GM21381 (cell line): Measurements from ENCODE around the gene GPT2.

Source experiments
- ATAC-seq: cut with Tn5 transposase; IDR thresholded peaks from one replicate; pipeline ENCODE4 v1.9.1; 2021; ENCODE audit warnings: mild to moderate bottlenecking, moderate library complexity; ENCODE audit not compliant: unreplicated experiment

Gene GPT2, protein sequence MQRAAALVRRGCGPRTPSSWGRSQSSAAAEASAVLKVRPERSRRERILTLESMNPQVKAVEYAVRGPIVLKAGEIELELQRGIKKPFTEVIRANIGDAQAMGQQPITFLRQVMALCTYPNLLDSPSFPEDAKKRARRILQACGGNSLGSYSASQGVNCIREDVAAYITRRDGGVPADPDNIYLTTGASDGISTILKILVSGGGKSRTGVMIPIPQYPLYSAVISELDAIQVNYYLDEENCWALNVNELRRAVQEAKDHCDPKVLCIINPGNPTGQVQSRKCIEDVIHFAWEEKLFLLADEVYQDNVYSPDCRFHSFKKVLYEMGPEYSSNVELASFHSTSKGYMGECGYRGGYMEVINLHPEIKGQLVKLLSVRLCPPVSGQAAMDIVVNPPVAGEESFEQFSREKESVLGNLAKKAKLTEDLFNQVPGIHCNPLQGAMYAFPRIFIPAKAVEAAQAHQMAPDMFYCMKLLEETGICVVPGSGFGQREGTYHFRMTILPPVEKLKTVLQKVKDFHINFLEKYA

DNA sequence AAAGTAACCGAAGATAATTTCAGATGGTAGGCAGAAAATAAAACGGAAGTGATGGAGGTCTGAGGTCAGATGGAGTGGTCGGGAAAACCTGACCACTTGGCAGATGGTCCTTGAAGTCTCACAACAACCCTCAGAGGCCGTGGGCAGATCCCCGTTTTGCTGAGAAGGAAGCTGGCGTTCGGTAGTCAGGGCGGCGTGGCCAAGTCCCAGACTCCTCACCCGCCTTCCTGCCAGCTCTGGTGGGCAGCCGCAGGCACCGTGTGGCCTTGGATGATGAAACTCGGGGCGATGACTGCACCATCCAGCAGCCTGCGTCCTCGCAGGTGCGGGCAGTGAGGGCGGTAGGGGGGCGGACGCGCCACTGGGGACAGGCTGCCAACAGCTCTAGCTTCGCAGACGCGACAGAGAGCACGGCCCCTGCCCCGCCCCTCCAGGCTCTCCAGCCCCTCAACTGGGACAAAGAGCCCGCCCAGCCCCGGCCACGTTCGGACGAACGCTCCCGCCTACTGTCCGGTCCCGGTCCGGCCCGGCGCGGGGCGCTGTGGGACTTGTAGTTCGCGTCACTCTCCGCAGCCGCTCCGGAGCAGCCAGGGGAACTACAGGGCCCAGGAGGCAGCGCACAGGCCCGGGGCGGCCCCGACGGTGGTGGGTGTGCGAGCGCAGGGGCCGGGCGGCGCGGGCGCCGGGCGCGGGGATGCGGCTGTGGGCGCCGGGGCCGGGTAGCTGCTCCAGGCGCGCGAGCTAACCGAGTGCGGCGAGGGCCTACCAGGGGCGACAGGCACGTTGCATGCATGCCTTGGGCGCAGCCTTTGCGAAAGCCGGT is at the start of gene GPT2:
GPT2 (plus strand) TSS at position 673 of the 823 bp plus-strand sequence. CDS start 354 bp downstream, outside the sequence.
- peak; percentile 98 for ATAC-seq

DNA sequence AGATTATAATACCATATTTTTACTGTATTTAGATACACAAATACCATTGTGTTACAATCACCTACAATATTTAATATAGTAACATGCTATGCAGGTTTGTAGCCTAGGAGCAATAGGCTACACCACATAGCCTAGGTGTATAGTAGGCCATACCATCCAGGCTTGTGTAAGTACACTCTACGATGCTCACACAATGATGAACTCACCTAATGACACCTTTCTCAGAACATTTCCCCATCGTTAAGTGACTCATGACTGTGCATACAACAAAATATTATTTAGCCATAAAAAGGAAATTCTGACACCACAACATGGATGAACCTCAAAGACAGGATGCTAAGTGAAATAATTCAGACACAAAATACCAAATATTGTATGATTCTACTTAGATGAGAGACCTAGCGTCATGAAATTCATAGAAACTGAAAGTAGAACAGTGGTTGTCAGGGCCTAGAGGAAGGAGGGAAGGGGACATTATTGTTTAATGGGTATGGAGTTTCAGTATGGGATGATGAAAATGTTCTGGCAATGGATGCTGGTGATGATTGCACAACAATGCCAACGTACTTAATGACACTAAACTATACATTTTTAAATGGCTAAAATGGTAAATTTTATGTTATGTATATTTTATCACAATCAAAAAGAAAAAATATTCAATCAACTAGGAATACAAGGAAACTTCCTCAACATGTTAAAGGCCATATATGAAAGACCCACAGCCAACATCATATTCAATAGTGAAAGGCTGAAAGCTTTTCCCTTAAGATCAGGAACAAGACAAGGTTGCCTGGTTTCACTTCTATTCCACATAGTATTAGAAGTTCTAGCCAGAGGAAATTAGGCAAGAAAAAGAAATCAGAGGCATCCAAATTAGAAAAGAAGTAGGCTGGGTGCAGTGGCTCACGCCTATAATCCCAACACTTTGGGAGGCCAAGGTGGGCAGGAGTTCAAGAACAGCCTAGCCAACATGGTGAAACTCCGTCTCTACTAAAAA is 47.3 kb upstream of the GPT2 start:
- no peak for ATAC-seq

DNA sequence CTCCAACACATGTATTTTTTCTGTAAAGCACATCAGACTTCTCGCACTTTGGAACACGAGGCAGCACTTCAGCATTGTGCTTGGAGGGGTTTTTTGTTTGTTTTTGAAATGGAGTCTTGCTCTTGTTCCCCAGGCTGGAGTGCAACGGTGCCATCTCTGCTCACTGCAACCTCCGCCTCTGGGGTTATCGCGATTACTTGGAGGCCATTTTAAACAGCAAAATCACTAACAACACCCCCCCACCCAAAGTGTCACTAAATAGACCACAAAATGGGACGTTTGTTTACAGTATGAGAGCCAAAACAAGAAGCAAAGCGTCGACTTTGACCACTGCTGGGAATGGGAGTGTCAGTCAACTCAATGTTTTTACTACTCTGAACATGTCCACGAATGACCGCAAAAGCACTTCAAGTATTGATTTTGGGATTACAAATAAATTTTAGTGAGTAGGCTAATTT is 44.1 kb upstream of the GPT2 start:
- ATAC-seq: no peak

DNA sequence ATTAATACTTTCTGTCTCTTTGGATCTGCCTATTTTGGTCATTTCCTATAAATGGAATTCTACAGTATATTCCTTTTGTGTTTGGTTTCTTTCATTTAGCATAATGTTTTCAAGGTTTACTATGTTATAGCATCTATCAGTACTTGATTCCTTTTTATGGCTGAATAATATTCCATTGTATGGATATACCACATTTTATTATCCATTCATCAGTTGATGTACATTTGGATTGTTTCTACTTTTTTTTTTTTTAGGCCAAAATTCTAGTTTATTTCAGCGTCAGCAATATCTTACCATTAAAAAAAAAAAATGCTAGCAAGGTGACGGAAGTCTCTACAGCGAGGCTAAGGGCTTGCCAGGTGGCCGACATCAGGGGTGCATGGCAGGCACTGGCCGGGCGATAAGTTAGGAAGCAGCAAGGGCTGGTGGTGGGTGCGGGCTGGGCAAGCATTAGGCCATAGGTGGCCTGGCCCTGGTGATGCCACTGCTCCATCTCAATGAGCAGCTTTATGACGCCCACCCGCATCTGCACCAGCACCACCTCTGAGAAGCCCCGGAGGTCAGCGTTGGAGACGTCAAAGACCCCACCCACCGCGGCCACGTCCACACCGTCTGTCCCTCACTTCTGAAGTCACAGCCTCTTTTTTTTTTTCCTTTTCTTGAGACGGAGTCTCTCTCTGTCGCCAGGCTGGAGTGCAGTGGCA is 41.8 kb upstream of the GPT2 start:
- ATAC-seq: no peak

DNA sequence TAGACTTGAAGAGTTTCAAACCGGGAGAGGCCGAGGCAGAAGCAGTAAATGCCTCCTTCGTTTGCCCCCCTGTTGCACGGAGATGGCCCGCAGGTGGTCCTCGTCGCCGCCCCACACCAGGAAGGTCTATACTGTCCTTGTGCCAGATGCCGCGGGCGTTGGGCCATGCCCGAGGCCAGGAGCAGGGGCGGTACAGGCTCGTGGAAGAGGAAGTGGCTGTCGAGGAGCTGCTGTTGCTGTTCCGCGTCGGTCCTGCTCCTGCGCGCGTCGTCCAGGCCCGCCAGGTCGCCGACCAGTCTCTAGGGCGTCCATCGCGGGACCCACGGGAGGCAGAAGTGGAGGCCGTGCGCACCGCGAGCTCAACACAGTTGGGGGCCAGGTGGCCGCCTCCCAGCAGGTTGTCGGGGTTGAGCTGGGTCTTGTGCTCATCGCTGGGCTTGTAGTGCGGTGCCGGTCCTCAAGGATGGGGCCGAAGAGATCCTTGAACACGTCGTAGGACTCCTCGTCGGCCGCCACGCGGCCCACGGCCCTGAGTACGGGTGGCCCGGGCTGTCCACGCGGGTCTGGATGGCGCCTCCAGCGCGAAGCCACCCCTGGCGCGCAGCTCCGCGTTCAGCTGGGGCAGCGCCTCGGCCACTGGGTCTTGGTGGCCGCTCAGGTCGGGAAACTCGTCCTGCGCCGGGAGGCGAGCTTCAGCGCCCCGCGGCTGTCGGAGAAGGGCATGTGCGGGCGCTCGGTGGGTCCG is 40.1 kb upstream of the GPT2 start:
- no peak for ATAC-seq

DNA sequence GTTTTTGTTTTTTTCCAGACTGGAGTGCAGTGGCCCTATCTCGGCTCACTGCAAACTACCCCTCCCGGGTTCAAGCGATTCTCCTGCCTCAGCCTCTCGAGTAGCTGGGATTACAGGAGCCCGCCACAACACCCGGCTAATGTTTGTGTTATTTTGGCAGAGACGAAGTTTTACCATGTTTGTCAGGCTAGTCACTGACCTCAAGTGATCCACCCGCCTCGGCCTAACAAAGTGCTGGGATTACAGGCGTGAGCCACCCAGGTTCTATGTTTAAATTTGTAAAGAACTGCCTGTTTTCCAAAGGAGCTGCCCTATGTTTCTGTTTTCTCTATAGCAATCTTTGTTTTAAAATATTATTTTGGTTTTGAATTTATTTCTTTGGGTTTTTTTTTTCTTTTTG is 39.4 kb upstream of the GPT2 start:
- no peak for ATAC-seq

DNA sequence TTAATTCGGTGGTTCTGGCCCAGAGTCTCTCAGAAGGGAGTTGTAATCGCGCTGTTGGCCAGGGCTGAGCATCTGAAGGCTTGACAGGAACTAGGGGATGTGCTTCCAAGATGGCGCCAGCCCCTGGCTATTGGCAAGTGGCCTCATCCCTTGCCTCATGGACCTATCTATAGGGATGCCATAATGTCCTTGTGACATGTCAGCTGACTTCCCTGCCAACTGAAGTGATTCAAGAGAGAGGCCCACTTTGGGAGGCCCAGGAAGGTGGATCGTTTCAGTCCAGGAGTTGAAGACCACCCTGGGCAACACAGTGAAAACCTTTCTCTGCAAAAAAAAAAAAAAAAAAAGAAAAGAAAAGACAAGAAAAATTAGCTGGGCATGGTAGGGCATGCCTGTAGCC is 38.2 kb upstream of the GPT2 start:
- no peak for ATAC-seq

DNA sequence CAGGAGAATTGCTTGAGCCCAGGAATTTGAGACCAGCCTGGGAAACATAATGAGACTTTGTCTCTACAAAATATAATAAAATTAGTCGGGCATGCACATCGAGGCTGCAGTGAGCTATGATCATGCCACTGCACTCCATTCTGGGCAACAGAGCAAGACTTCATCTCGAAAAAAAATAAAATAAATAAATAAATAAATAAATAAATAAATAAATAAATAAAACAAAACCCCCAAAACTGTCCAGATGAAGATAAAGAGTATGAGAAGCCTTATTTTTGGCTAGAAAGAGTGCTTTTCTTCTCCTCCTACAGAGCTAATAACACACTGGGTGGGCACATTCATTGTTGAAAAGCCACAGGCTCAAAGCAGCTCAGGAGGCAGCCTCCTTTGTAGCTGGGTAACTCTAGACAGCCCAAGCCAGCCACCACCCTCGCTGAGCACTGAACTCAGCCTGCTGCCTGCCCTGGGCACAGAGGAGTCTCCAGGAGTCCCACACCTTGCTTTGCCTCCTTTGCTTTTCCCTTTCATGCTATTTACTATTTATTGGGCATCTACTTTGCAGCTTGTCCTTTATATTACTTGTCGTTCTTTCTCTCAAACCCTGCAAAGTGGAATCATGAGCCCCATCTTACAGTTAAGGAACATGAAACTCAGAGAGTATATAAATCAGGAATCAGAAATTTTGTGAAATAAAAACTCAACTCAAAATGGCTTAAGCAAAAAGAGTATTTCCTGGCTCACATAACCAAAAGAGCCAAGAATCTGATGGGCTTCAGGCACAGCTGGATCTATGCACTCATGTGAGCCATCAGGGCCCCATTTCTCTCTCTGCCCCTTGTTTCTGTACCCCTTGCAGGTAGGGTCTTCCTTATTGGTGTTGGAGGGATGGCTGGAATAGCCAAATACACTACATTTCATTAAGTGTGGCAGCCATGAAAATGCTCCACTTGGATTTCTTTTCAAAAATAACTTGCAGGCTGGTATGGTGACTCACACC is 35.1 kb upstream of the GPT2 start:
- no peak for ATAC-seq

DNA sequence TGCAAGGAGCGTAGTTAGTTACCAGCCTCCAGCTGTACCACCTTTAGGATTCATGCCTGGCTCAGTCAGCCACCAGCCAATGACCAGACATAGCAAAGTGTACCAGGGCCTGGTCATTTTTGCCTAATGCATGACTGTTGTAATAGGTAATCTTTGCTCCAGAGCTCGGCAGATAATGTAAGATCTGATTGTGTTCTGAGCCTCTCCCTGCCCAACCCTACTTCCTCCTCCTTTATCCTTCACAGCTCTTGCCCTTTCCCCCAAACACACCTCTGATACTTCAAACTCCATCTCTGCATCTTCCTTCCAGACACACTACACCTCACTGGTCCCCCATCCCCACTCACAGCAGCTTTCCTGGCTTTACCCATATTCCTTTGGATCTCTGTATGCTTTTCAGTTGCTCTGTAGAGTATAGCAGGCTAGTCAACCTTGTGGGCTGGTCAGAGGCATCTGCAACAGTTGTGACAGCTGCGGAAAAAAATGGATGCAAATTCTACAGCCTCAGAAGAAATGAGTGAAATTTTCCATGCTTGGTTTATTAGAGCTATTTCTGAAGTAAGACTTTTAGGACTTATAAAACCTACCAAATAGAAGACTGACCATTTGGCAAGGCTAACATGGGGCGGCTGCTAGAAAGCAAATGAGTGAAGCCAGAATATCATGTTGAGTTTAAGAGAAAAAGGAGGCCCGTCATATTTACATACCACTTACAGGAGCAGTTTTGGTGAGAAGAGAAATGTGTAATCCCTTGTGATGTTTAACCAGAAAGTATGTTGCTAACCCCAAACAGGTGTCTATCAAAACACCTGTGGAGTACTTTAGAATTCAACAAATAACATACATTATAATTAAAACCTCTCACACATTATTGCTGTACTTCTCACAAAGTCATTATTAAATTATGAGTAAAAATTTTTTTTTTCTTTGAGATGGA is 33.3 kb upstream of the GPT2 start:
- no peak for ATAC-seq

DNA sequence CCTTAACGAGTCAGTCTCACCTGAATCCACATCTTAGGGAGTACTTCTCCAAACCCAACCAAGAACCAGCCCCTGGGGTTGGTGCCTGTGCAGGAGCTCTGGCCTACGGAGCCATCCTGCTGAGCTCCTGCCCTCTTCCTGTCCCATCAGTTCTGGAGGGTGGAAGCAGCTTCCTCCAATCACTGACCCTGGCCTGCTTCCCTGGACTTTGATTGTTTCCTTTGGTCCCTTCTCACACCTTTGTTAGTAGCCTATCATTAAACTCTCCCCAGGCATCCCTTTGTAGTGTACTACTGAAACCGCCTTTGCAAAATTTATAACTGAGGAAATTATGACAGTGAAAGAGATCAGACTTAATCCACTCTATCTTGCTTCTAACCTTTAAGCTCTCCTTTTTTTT is 32.0 kb upstream of the GPT2 start:
- ATAC-seq: no peak

DNA sequence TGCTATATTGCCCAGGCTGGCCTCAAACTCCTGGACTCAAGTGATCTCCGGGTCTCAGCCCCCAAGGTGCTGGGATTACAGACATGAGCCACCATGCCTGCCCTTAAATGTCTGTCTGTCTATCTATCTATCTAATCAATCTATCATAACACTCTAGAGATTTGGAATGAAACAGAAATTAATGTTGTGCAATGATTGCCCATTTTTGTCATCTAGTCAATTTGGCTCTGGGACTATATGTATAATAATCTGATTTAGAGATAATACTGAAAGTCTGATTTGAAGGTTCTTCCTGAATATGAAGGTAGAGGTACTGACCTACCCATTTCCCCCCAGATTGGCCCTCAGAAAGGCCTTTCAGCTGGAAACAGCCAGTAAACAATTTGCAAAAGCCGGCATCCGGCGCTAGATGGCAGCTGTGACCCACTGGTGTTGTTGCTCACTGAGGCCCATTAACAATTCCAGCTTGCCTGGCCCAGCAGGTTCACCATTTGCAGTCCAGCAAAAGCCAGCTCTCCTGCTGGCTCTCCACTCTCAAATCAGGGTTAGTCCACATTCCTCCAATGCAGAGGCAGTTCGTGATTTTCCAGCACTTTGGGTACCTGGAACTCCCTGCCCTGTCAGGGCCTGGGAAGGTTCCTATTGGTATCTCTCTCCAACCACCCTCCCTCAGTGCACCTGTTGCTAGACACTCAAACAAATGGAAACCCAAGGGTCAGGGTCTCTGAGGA is 30.3 kb upstream of the GPT2 start:
- ATAC-seq: no peak

DNA sequence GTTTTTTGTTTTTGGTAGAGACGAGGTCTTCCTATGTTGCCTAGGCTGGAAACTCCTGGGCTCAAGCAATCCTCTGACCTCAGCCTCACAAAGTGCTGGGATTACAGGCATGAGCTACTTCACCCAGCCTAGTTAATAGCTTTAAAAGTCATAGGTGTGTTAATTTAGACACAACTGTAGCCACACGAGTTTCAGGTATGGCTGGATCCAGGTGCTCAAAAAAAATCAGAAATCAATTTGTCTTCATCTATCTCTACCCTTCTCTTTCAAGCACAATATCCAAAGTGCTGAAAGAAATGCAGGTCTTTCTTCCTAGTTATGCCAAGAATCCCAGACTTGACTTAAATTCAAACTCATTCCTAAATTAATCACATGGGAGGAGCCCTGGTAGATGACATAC is 29.3 kb upstream of the GPT2 start:
- ATAC-seq: no peak

DNA sequence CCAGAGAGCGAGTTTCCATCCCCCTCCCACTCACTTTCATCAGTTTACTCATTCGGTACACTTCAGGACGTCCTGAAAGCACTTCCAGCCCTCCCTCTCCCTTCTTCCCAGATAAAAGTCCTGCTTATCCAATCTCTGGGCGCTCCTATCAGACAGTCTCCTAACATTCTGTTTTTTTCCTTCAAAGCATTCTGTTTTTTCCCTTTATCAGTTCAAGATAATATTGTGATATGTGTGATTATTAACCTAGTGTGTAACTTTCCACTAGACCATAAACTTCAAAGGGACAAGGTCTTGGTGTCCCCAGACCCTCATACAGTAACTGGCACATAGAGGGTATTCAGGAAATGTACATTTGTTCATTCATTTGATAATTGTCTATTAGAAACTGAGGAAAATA is 28.8 kb upstream of the GPT2 start:
- no peak for ATAC-seq

DNA sequence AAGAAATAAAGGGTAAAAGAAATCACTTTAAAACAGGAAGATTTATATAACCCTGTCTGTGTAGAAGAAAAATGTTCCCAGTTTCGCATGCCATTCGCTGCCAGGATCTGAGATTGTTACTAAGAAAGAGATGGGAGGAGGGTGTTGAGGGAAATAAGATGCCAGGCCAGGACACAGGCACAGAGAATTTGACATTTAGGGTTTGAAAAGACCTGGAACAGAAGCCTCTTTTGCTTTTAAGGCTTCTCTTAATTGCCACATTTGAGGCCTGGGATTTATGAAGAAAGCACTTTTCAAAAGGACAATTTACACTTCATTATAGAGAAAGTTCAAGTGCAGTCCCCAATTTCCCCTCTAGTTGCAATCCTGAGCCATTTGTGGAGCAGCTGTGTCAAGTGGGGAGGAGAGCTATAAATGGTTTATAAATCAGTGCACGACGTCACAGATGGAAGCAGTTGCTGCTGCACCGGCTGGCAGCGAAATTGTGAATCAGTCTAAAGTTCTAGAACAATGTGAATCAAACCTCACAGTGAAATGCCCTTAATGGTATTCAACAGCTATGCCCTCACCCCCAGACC is 26.7 kb upstream of the GPT2 start:
- ATAC-seq: no peak

DNA sequence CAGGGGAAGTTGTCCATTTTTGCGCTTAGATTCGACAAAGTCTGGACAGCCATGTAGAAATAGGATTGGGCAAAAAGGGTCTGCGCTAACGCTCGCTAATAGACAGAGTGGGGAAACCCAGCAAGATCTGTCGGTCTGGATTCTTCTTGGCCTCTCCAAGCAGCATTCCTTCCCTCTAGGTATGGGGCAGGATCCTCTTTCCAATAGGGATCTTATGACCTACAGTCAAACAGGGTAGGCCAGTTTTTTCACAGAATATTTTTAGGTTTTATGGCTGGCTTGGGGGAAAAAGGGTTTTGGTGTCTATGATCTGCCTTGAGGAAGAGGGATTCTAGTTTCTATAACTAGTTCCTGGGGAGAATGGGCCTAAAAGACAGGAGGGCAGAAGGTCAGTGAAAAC is 26.0 kb upstream of the GPT2 start:
- ATAC-seq: no peak

DNA sequence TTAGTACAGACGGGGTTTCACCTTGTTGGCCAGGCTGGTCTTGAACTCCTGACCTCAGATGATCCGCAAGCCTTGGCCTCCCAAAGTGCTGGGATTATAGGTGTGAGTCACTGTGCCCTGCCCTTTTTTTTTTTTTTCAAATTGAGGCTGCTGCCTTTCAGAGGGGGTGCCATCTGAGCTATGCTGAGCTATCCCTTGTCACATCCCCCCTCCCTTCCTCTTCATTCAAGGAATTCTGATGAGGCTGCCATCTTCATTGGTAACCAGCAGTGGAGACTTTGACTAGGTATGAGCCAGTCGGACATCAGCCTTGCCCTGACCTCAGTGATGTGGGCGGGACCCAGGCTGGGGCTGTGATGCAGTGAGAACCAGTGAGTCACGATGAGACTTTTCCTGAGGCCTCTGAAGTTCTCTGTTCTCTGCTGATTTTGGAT is 24.4 kb upstream of the GPT2 start:
- no peak for ATAC-seq
